B cell (primary cell): ENCODE results near the gene GLYATL3.

Source experiments
- CTCF ChIP-seq: fragments of 200-600 bp; IDR thresholded peaks from one replicate; pipeline ENCODE4 v1.8.0; 2022; ENCODE audit warnings: antibody characterized with exemption, mild to moderate bottlenecking
- EZH2 ChIP-seq: IDR thresholded peaks from 2 replicates; pipeline ENCODE4 v1.6.1; 2012; ENCODE audit warnings: borderline replicate concordance, low read depth, mild to moderate bottlenecking, moderate library complexity, low read length; ENCODE audit not compliant: insufficient read depth, poor library complexity, severe bottlenecking

DNA sequence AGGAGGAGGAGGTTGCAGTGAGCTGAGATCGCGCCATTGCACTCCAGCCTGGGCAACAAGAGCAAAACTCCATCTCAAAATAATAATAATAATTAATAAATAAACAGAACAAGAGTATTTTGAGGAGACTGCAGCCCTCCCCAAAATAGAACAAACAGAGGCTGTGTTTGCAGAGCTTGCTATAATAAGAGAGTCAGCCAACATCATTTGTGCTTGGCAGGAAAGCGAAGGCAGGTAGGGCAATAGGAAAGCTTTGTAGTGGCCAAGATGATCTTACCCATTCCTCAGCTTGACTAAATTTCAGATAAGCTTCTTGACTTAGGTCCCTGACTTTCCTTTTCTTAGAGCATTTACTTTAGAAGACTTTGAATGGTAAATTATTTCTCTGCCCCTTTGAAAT, 57.5 kb downstream of the GLYATL3 start:
- no peak for TF ChIP-seq CTCF
- TF ChIP-seq EZH2, result no peak
